ENCODE measurements around the gene CAMTA1. TPM values are rescaled to one million over a fixed set of nuclear protein-coding genes. Genes with fewer than 3 reads are reported as not detected.

Gene CAMTA1
- polyA plus RNA-seq, 1 donor (not counting 4 experiments of a cell fraction or from before 2014, with no cell fraction given), result 51.4 TPM

- DNase-seq (ENCODE audit: low read depth, low spot score), result no peak
- Histone ChIP-seq H3K4me2 (ENCODE audit: control insufficient read depth, extremely low read depth, insufficient read depth, low read depth, low read length) (no peak overlapping the region), H3K79me2 (ENCODE audit: control insufficient read depth, insufficient read depth, low read length) (peaks cover 6% of the 10 kb centered on the region), H3K9ac (ENCODE audit: control insufficient read depth, extremely low read depth, insufficient read depth, low read length) (no peak overlapping the region), H4K20me1 (ENCODE audit: control insufficient read depth, extremely low read depth, insufficient read depth, low read length) (no peaks in the 10 kb centered on the region), H3K36me3 (ENCODE audit: control insufficient read depth in 2 of 2, extremely low read depth in 1 of 2, insufficient read depth in 2 of 2, low read length in 2 of 2) (peaks cover 0 to 1% of the 10 kb centered on the region in 2 experiments), H3K9me1 (ENCODE audit: control insufficient read depth, extremely low read depth, insufficient read depth, low read length) (no peaks in the 10 kb centered on the region), H3K27me3 (ENCODE audit: control insufficient read depth, extremely low read depth, insufficient read depth, low read length) (no peaks in the 10 kb centered on the region), H3K9me3 (ENCODE audit: control insufficient read depth, low read depth, low read length) (no peaks in the 10 kb centered on the region), H3K4me1 (ENCODE audit: control insufficient read depth, extremely low read depth, insufficient read depth, low read length) (peaks cover 18% of the 10 kb centered on the region), H3K4me3 (ENCODE audit: control insufficient read depth in 2 of 3, extremely low read depth in 1 of 3, insufficient read depth in 2 of 3, low read depth in 1 of 3, low read length in 3 of 3) (no peak overlapping the region), H3K27ac (ENCODE audit: control insufficient read depth, insufficient read depth, low read length) (no peak overlapping the region), H2AFZ (ENCODE audit: control insufficient read depth, low read length) (no peak overlapping the region)
- no peak for TF ChIP-seq EZH2 (IDR thresholded peaks at IDR 0.05; ENCODE audit: low read length)
- TF ChIP-seq, protein P1, sequence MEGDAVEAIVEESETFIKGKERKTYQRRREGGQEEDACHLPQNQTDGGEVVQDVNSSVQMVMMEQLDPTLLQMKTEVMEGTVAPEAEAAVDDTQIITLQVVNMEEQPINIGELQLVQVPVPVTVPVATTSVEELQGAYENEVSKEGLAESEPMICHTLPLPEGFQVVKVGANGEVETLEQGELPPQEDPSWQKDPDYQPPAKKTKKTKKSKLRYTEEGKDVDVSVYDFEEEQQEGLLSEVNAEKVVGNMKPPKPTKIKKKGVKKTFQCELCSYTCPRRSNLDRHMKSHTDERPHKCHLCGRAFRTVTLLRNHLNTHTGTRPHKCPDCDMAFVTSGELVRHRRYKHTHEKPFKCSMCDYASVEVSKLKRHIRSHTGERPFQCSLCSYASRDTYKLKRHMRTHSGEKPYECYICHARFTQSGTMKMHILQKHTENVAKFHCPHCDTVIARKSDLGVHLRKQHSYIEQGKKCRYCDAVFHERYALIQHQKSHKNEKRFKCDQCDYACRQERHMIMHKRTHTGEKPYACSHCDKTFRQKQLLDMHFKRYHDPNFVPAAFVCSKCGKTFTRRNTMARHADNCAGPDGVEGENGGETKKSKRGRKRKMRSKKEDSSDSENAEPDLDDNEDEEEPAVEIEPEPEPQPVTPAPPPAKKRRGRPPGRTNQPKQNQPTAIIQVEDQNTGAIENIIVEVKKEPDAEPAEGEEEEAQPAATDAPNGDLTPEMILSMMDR (optimal IDR thresholded peaks at IDR 0.05 in 1 of 3, IDR thresholded peaks at IDR 0.05 in 1 of 3, conservative IDR thresholded peaks at IDR 0.05 in 1 of 3; ENCODE audit: extremely low read depth in 1 of 3, insufficient read depth in 2 of 3, low read length in 3 of 3), result no peak
- dilution Hi-C loops (cut with MboI; ENCODE audit: extremely low pct_ligation_motif_present, low sequenced_read_pairs), result no loop called here
- FAIRE-seq, result no peak
Measured at GRCh38 chr1:6858596-6858995, 73.3 kb downstream of the CAMTA1 start.

DNA sequence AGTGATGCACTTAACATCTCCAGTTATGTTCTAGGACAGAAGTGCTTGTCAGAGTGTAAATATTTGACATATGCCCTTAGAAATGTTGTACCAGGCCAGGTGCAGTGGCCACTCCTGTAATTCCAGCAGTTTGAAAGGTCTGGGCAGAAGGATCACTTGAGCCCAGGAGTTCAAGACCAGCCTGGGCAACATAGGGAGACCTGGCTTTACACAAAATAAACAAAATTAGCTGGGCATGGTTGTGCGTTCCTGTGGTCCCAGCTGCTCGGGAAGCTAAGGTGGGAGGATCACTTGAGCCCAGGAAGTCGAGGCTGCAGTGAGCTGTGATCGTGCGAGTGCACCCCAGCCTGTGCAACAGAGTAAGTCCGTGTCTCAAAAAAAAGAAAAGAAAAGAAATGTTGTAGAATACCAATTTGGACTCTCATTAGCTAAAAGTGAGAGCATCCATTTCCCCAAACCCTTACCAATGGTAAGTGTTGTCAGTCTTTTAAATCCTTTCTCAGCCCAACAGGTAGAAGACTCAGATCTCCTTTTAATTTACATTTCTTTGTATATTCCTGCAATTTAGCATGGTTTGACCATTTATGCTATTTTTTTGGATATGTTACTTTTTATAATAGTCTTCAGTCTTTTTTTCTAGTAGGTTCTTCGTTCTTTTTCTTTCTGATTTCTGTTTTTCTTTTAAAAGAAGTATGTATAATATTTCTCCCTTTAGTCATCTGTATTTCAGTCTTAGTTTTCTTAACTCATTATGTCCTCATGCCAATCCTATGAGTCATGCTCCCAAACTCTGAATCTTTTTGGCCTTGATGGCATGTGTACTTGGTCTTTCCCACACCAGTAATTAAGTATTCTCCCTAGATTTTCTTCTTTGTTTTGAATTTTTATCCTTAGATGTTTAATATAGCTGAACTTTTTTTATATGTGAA is 74.4 kb downstream of the CAMTA1 start:
- Histone ChIP-seq H3K4me3 (ENCODE audit: control insufficient read depth in 2 of 3, extremely low read depth in 1 of 3, insufficient read depth in 2 of 3, low read depth in 1 of 3, low read length in 3 of 3) (peak overlapping the region in 1 of 3 experiments; percentile 11), H3K9me1 (ENCODE audit: control insufficient read depth, extremely low read depth, insufficient read depth, low read length) (no peaks in the 10 kb centered on the region), H3K27me3 (ENCODE audit: control insufficient read depth, extremely low read depth, insufficient read depth, low read length) (no peaks in the 10 kb centered on the region), H3K79me2 (ENCODE audit: control insufficient read depth, insufficient read depth, low read length) (peaks cover 8% of the 10 kb centered on the region), H4K20me1 (ENCODE audit: control insufficient read depth, extremely low read depth, insufficient read depth, low read length) (no peaks in the 10 kb centered on the region), H2AFZ (ENCODE audit: control insufficient read depth, low read length) (no peak overlapping the region), H3K4me1 (ENCODE audit: control insufficient read depth, extremely low read depth, insufficient read depth, low read length) (peaks cover 27% of the 10 kb centered on the region), H3K36me3 (ENCODE audit: control insufficient read depth in 2 of 2, extremely low read depth in 1 of 2, insufficient read depth in 2 of 2, low read length in 2 of 2) (peaks cover 0 to 1% of the 10 kb centered on the region in 2 experiments), H3K9ac (ENCODE audit: control insufficient read depth, extremely low read depth, insufficient read depth, low read length) (no peak overlapping the region), H3K27ac (ENCODE audit: control insufficient read depth, insufficient read depth, low read length) (peak overlapping the region; percentile 46), H3K4me2 (ENCODE audit: control insufficient read depth, extremely low read depth, insufficient read depth, low read depth, low read length) (peak overlapping the region; percentile 53), H3K9me3 (ENCODE audit: control insufficient read depth, low read depth, low read length) (no peaks in the 10 kb centered on the region)
- TF ChIP-seq, protein P1 (optimal IDR thresholded peaks at IDR 0.05 in 1 of 3, IDR thresholded peaks at IDR 0.05 in 1 of 3, conservative IDR thresholded peaks at IDR 0.05 in 1 of 3; ENCODE audit: extremely low read depth in 1 of 3, insufficient read depth in 2 of 3, low read length in 3 of 3), result no peak
- no peak for TF ChIP-seq EZH2 (IDR thresholded peaks at IDR 0.05; ENCODE audit: low read length)
- FAIRE-seq (no peak), DNase-seq (ENCODE audit: low read depth, low spot score) (peak; percentile 67)
- dilution Hi-C loops (cut with MboI; ENCODE audit: extremely low pct_ligation_motif_present, low sequenced_read_pairs), result no loop called here

All from keratinocyte (primary cell).